Endothelial cell (in vitro differentiated cells): ENCODE results near the gene C11orf54. TPM values are rescaled to one million over a fixed set of nuclear protein-coding genes. Genes with fewer than 3 reads are reported as not detected.
A peak's percentile ranks its signal among the peaks of the same experiment; 100 is the strongest.
"Not testable (repeated sequence)": the region's sequence is repeated elsewhere in the genome, so short reads cannot be mapped to it uniquely, and the experiment has no call there.

Experiments
- DNase-seq: peaks from one replicate; pipeline ENCODE4 v3.0.0; 2021; ENCODE audit warnings: low spot score
- H3K27ac Mint-ChIP-seq: one replicate; pipeline ENCODE4 v1.8.0; 2021; ENCODE audit warnings: mixed read lengths, inconsistent platforms; ENCODE audit not compliant: unreplicated experiment
- H3K27me3 Mint-ChIP-seq: one replicate; pipeline ENCODE4 v1.8.0; 2021; ENCODE audit warnings: mild to moderate bottlenecking, moderate library complexity, mixed read lengths, inconsistent platforms; ENCODE audit not compliant: unreplicated experiment
- H3K36me3 Mint-ChIP-seq: one replicate; pipeline ENCODE4 v1.8.0; 2021; ENCODE audit warnings: mild to moderate bottlenecking, low read depth, mixed read lengths, inconsistent platforms; ENCODE audit not compliant: unreplicated experiment
- H3K4me1 Mint-ChIP-seq: one replicate; pipeline ENCODE4 v1.8.0; 2021; ENCODE audit warnings: mild to moderate bottlenecking, mixed read lengths, inconsistent platforms; ENCODE audit not compliant: unreplicated experiment
- H3K4me3 Mint-ChIP-seq: one replicate; pipeline ENCODE4 v1.8.0; 2021; ENCODE audit warnings: mild to moderate bottlenecking, mixed read lengths, inconsistent platforms; ENCODE audit not compliant: unreplicated experiment
- H3K9me3 Mint-ChIP-seq: one replicate; pipeline ENCODE4 v1.8.0; 2021; ENCODE audit warnings: mixed read lengths, inconsistent platforms; ENCODE audit not compliant: unreplicated experiment
- total RNA-seq: library from RNA; stranded (reverse); fragmentation: NEBNext Ultra II Directional; extraction: Animal tissue kit (Norgen Biotek cat#: 25700); gene quantifications from one replicate; pipeline ENCODE4 v1.2.1, GENCODE V29; 2021; ENCODE audit not compliant: unreplicated experiment
- TF ChIP-seq, protein P1 (sequence below): fragments of 200-600 bp; sonication (generic); IDR thresholded peaks from one replicate; pipeline ENCODE4 v1.5.0; 2021; ENCODE audit warnings: antibody characterized with exemption; ENCODE audit not compliant: unreplicated experiment

C11orf54 gene
- total RNA-seq, 1 donor from 2014 or later = 23.1 TPM

GRCh38 chr11:93744669-93745004, 3.2 kb downstream of the C11orf54 start:
- Mint-ChIP-seq H3K36me3 (peaks cover 17% of the 10 kb centered on the region), H3K4me3 (no peak overlapping the region), H3K27ac (peak overlapping the region; percentile 93)

DNA sequence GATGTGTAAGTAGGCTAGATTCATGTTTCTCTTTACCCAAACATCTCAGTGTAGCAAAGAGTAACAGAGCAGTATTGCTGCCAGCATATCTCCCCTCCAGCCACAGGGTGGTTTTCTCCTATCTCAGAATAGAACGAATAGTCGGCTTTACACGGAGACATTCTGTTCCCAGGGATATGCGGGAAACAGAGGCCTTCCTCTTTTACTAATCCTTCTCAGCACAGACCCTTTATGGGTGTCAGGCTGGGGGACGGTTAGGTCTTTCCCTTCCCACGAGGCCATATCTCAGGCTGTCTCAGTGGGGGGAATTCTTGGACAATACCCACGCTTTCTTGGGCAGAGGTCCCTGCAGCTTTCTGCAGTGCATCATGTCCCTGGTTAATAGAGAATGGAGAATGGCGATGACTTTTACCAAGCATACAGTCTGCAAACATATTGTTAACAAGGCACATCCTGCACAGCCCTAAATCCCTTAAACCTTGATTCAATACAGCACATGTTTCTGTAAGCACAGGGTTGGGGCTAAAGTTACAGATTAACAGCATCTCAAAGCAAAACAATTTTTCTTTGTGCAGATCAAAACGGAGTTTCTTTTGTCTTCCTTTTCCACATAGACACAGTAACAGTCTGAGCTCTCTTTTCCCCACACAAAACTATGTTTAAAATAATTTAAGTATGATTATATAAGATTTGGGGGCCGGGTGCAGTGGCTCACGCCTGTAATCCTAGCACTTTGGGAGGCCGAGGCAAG, 3.7 kb downstream of the C11orf54 start:
- H3K4me3 Mint-ChIP-seq, H3K9me3 Mint-ChIP-seq: not testable (repeated sequence)
- Mint-ChIP-seq H3K27me3 (peaks cover 21% of the 10 kb centered on the region), H3K36me3 (peaks cover 12% of the 10 kb centered on the region), H3K27ac (peak overlapping the region; percentile 93), H3K4me1 (peaks cover 28% of the 10 kb centered on the region)
- peak; percentile 9 for DNase-seq

More at GRCh38 chr11:93744669-93745004, 3.2 kb downstream of the C11orf54 start:
- no peaks in the 10 kb centered on the region for H3K9me3 Mint-ChIP-seq
- H3K4me1 Mint-ChIP-seq = peaks cover 31% of the 10 kb centered on the region
- TF ChIP-seq, protein P1, sequence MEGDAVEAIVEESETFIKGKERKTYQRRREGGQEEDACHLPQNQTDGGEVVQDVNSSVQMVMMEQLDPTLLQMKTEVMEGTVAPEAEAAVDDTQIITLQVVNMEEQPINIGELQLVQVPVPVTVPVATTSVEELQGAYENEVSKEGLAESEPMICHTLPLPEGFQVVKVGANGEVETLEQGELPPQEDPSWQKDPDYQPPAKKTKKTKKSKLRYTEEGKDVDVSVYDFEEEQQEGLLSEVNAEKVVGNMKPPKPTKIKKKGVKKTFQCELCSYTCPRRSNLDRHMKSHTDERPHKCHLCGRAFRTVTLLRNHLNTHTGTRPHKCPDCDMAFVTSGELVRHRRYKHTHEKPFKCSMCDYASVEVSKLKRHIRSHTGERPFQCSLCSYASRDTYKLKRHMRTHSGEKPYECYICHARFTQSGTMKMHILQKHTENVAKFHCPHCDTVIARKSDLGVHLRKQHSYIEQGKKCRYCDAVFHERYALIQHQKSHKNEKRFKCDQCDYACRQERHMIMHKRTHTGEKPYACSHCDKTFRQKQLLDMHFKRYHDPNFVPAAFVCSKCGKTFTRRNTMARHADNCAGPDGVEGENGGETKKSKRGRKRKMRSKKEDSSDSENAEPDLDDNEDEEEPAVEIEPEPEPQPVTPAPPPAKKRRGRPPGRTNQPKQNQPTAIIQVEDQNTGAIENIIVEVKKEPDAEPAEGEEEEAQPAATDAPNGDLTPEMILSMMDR = no peak
- peaks cover 25% of the 10 kb centered on the region for H3K27me3 Mint-ChIP-seq
- DNase-seq = no peak

- TF ChIP-seq, protein P1 = no peak
- no peak overlapping the region for H3K4me3 Mint-ChIP-seq
- peaks cover 27% of the 10 kb centered on the region for H3K4me1 Mint-ChIP-seq
- no peak overlapping the region for H3K27ac Mint-ChIP-seq
- H3K27me3 Mint-ChIP-seq = peaks cover 16% of the 10 kb centered on the region
- H3K9me3 Mint-ChIP-seq = no peaks in the 10 kb centered on the region
- DNase-seq = no peak
- H3K36me3 Mint-ChIP-seq = peaks cover 6% of the 10 kb centered on the region
These were observed 4.6 kb downstream of the C11orf54 start for GRCh38 chr11:93746101-93746500.

DNA sequence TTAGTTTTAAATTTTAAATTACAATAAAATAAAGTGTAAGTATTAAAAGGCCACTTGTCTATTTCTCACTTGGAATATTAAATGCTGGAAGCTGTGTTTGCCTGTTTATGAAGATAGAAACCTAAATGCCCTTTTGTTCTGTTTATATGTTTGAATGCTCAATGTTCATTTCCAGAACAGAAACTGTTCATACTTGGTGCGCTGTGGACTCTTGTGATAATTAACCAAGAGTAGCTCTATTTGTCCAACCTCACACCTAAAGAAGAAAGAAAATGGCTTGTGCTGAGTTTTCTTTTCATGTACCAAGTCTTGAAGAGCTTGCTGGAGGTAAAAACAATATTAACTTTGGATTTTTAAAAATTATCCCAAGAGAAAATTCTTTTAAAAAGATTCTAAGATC, 5.7 kb downstream of the C11orf54 start:
- H3K27ac Mint-ChIP-seq = no peak overlapping the region
- H3K36me3 Mint-ChIP-seq = peaks cover under 1% of the 10 kb centered on the region
- peaks cover 5% of the 10 kb centered on the region for H3K27me3 Mint-ChIP-seq
- H3K9me3 Mint-ChIP-seq = no peaks in the 10 kb centered on the region
- peaks cover 18% of the 10 kb centered on the region for H3K4me1 Mint-ChIP-seq
- H3K4me3 Mint-ChIP-seq = no peak overlapping the region
- DNase-seq = no peak
- TF ChIP-seq, protein P1 = no peak

DNA sequence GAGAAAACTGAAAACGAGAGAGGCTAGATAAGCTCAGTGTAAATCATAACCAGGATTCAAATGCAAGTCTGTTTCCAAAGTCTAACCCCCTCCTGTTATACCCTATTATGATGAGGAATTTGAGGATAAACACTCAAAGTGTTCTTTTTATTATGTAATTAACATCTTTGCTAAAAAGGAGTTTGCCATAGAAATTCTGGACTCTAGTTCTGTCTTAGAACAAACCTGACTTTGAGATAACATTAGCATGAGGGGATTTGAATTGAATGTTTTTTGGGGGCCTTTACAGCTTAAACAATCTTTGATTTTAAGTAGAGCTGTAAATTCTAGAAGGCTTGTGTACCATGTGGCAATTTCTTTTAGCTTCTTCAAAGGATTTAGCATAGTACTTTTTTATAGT, 9.5 kb downstream of the C11orf54 start:
- TF ChIP-seq, protein P1 = no peak
- no peak for DNase-seq
- no peaks in the 10 kb centered on the region for H3K27me3 Mint-ChIP-seq
- peaks cover 3% of the 10 kb centered on the region for H3K4me1 Mint-ChIP-seq
- peaks cover 9% of the 10 kb centered on the region for H3K36me3 Mint-ChIP-seq
- no peak overlapping the region for H3K4me3 Mint-ChIP-seq
- no peaks in the 10 kb centered on the region for H3K9me3 Mint-ChIP-seq
- no peak overlapping the region for H3K27ac Mint-ChIP-seq
